GM06990 (cell line): ENCODE data around the gene MYH6.

ENCODE experiments used
- DNase-seq: peaks from one replicate; pipeline ENCODE4 v3.0.0-alpha.2; 2011; ENCODE audit not compliant: insufficient read length; ENCODE audit errors: extremely low read depth
- H3K27me3 ChIP-seq: replicated peaks from 2 replicates; pipeline ENCODE4 v1.6.0; 2011; ENCODE audit warnings: low read length; ENCODE audit not compliant: control insufficient read depth, insufficient read depth
- H3K36me3 ChIP-seq: 2 replicates; pipeline ENCODE4 v1.5.1; 2011; ENCODE audit warnings: low read length; ENCODE audit not compliant: control insufficient read depth, insufficient read depth
- H3K4me3 ChIP-seq: replicated peaks from 2 replicates; pipeline ENCODE4 v1.5.1; 2011; ENCODE audit warnings: low read depth, mild to moderate bottlenecking, control low read depth, low read length
- TF ChIP-seq, protein P1 (sequence below): IDR thresholded peaks from 2 replicates; pipeline ENCODE4 v1.5.1; 2011; ENCODE audit warnings: low read length, control low read depth, mild to moderate bottlenecking, inconsistent platforms; ENCODE audit not compliant: insufficient read depth, poor library complexity, severe bottlenecking

The MYH6 gene

DNA sequence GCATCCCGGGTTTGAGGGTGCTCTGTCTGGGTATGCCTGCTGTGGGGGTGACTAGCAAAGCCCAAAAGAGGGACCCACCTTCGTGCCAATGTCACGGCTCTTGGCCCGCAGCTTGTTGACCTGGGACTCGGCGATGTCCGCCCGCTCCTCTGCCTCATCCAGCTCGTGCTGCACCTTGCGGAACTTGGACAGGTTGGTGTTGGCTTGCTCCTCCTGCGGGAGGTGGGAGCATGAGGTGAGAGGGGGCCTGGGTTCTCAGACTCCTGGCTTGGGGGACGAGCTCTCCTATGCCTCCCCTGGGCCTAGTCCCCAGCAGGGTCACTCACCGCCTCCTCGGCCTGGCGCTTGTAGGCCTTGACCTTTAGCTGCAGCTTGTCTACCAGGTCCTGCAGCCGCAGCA lies 5.6 kb upstream of the MYH6 start:
- Histone ChIP-seq H3K4me3 (no peak overlapping the region), H3K36me3 (no peaks in the 10 kb centered on the region), H3K27me3 (no peaks in the 10 kb centered on the region; the same call in 1 of the 2 replicates)
- DNase-seq, result no peak
- TF ChIP-seq, protein P1, sequence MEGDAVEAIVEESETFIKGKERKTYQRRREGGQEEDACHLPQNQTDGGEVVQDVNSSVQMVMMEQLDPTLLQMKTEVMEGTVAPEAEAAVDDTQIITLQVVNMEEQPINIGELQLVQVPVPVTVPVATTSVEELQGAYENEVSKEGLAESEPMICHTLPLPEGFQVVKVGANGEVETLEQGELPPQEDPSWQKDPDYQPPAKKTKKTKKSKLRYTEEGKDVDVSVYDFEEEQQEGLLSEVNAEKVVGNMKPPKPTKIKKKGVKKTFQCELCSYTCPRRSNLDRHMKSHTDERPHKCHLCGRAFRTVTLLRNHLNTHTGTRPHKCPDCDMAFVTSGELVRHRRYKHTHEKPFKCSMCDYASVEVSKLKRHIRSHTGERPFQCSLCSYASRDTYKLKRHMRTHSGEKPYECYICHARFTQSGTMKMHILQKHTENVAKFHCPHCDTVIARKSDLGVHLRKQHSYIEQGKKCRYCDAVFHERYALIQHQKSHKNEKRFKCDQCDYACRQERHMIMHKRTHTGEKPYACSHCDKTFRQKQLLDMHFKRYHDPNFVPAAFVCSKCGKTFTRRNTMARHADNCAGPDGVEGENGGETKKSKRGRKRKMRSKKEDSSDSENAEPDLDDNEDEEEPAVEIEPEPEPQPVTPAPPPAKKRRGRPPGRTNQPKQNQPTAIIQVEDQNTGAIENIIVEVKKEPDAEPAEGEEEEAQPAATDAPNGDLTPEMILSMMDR, result no peak

DNA sequence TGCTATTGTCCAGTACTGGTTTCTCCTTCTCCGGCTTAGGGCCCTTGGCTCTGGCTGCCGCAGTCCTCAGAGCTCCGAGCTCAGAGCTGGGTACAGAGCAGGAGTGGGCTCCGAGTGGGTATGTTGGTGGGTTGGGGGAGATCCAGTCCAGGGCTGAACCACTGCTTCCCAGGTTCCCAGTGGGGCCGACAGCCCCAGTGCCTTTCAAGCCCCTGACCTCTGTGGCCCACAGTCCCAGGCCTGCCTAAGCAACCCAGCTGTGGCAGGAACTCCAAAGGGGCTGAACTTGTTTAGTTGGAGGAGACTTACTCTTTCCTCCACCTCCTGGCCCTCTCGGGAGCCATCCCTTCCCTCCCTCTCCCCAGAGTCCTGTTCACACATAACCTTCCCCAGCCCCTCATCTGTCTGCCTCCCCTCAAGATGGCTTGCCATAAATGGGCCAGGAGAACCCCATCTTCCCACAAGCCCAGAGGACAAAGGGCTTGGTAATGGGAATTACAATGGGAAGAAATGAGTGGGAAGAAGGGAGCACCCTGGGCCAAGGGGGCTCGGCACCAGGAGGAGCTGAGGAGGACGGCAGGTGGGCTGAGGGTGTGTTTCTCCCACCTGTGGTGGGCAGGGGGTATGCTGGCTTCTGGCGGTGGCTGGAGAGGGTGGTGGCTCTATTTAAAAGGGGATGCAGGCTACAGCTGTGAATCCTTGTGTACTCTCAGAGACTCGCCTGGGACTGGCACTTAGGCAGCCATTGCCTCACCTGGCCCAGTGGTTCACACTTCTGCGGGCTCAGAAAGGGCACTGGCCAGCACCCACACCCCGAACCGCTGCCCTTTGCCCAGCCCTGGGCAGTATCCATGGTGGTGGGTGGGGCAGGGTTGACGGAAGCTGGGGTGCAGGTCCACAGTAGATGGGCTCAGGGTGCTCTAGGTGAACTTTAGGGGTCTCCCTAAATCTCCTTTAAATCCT lies 3.8 kb upstream of the MYH6 start:
- no peak overlapping the region for H3K4me3 ChIP-seq
- DNase-seq, result no peak
- no peaks in the 10 kb centered on the region; the same call in 1 of the 2 replicates for H3K27me3 ChIP-seq
- H3K36me3 ChIP-seq, result no peaks in the 10 kb centered on the region
- TF ChIP-seq, protein P1, result no peak

DNA sequence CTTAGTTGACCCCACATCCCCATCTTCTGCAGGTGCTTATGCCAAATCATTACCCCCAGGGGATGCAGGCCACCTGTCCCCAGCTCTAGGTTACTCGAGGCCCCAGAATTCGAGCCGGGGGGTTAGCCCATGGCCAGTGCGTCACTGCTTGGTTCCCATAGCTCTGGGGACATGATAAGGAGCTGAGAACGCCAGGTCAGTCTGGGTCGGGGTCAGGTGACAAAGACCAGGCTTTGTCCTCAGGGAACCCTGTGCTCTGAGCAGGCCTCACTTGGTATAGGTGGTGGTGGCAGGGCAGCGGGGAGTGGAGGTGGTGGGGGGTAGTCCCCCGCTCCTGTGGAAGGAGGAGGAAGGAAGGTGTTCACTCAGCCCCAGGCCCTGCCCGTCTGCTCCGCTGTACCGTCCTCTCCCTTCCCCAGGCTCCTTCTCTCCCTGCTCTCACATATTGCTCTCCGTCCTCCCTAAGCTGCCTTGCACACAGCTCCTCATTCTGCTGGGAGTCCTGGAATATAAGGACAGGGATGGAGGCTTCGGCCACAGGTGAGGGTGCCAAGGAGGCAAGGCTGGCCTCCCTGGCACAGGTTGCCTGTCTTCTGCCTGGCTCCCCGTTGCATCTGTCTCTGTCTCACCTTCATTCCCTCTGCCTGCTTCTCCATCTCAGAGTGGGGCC lies 2.0 kb upstream of the MYH6 start:
- TF ChIP-seq, protein P1, result no peak
- DNase-seq, result no peak
- Histone ChIP-seq H3K4me3 (no peak overlapping the region), H3K27me3 (no peaks in the 10 kb centered on the region; the same call in 1 of the 2 replicates), H3K36me3 (no peaks in the 10 kb centered on the region)

DNA sequence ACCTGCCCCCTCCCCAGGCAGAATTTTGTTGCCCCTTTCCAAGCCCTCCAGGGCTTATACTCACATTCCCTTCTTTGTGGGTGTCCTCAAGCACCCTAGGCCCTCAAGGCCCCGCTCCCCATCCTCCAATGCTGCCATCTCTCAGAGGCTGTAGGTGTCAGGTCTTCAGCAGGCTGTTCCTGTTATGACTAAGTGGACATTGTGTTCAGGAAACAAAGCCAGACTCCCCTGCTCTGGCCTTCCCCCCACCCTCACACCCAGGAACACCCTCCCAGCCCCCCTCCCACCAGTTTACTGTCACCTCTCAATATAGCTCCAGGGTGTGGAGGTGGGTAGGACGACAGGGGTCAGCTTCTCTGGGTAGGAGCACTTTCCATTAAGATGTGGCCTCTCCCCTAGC lies 1.4 kb upstream of the MYH6 start:
- TF ChIP-seq, protein P1, result no peak
- H3K27me3 ChIP-seq, result no peaks in the 10 kb centered on the region; the same call in 1 of the 2 replicates
- no peaks in the 10 kb centered on the region for H3K36me3 ChIP-seq
- H3K4me3 ChIP-seq, result no peak overlapping the region
- DNase-seq, result no peak

DNA sequence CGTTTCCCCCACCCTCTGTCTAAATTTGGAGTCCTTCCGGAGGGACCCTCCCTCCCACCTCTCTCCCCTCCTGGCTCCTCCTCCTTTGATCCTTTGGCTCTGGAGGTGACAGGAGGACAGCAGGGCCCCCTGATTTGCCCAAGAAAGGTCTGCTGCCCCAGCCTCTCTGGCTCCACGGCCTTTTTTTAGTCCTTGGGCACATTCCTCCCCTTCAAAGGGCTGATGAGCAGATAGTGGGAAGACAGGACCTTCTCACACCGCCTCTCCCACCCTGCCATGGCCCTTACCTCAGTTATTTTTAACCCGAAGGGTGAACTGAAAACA lies 196 bp upstream of the MYH6 start:
- H3K27me3 ChIP-seq, result peaks cover 2% of the 10 kb centered on the region
- no peak for DNase-seq
- TF ChIP-seq, protein P1, result no peak
- H3K4me3 ChIP-seq, result no peak overlapping the region
- H3K36me3 ChIP-seq, result no peaks in the 10 kb centered on the region
